Activated T-cell treated with anti-CD3 and anti-CD28 coated beads, Interleukin-2, amount 50 U/mL, for 4 hours (primary cell): ENCODE measurements around the gene AUTS2. TPM values are rescaled to one million over a fixed set of nuclear protein-coding genes. Genes with fewer than 3 reads are reported as not detected.
"Not testable (repeated sequence)": the region's sequence is repeated elsewhere in the genome, so short reads cannot be mapped to it uniquely, and the experiment has no call there.

Experiments
- ATAC-seq, 2 donors: fragments of 200-7000 bp; cut with Tn5 transposase; one replicate each; pipeline ENCODE4 v1.10.0; 2021
- DNase-seq: peaks from one replicate; pipeline ENCODE4 v3.0.0-alpha.2; 2020
- H3K27me3 Mint-ChIP-seq: one replicate; pipeline ENCODE4 v1.8.0; 2021; ENCODE audit warnings: low read depth, mixed read lengths
- H3K36me3 Mint-ChIP-seq: one replicate; pipeline ENCODE4 v1.8.0; 2022; ENCODE audit warnings: mixed read lengths; ENCODE audit not compliant: insufficient read depth
- H3K4me1 Mint-ChIP-seq: one replicate; pipeline ENCODE4 v1.8.0; 2021; ENCODE audit warnings: low read depth, mixed read lengths
- H3K4me3 Mint-ChIP-seq: one replicate; pipeline ENCODE4 v1.8.0; 2021; ENCODE audit warnings: mild to moderate bottlenecking, moderate library complexity, mixed read lengths
- H3K9me3 Mint-ChIP-seq: one replicate; pipeline ENCODE4 v1.8.0; 2021; ENCODE audit warnings: mixed read lengths
- total RNA-seq, 3 donors: library from RNA; stranded (reverse); gene quantifications; one replicate each; pipeline ENCODE4 v1.2.1, GENCODE V29; 2021

AUTS2 gene
- total RNA-seq, 3 donors from 2014 or later = 1.4 to 4.4 (median 2.8) TPM

GRCh38 chr7:70641882-70642281 is 1043.6 kb downstream of the AUTS2 start:
- no peak overlapping the region for H3K4me3 Mint-ChIP-seq
- no peaks in the 10 kb centered on the region for H3K36me3 Mint-ChIP-seq
- no peaks in the 10 kb centered on the region for H3K4me1 Mint-ChIP-seq
- H3K27me3 Mint-ChIP-seq = no peaks in the 10 kb centered on the region
- no peak for DNase-seq
- no peak for ATAC-seq
- H3K9me3 Mint-ChIP-seq = no peaks in the 10 kb centered on the region

GRCh38 chr7:70645279-70645678 is 1047.0 kb downstream of the AUTS2 start:
- H3K27me3 Mint-ChIP-seq = no peaks in the 10 kb centered on the region
- H3K36me3 Mint-ChIP-seq = no peaks in the 10 kb centered on the region
- DNase-seq (no peak), ATAC-seq (no peak)
- peaks cover 15% of the 10 kb centered on the region for H3K4me1 Mint-ChIP-seq
- H3K4me3 Mint-ChIP-seq = no peak overlapping the region
- H3K9me3 Mint-ChIP-seq = peaks cover under 1% of the 10 kb centered on the region

- H3K9me3 Mint-ChIP-seq = peaks cover 5% of the 10 kb centered on the region
Measured at GRCh38 chr7:70645876-70646351, 1047.6 kb downstream of the AUTS2 start.

GRCh38 chr7:70646536-70647248 is 1048.4 kb downstream of the AUTS2 start:
- H3K4me3 Mint-ChIP-seq = no peak overlapping the region
- H3K4me1 Mint-ChIP-seq = peaks cover 15% of the 10 kb centered on the region
- H3K36me3 Mint-ChIP-seq = peaks cover 4% of the 10 kb centered on the region
- no peak for DNase-seq
- H3K27me3 Mint-ChIP-seq = peaks cover 2% of the 10 kb centered on the region
- no peak for ATAC-seq
- H3K9me3 Mint-ChIP-seq = peaks cover 5% of the 10 kb centered on the region

More at GRCh38 chr7:70645876-70646351, 1047.6 kb downstream of the AUTS2 start:
- Mint-ChIP-seq H3K36me3 (peaks cover 4% of the 10 kb centered on the region), H3K4me1 (peaks cover 15% of the 10 kb centered on the region), H3K4me3 (no peak overlapping the region), H3K27me3 (peaks cover 2% of the 10 kb centered on the region)
- no peak for ATAC-seq
- no peak for DNase-seq

GRCh38 chr7:70647801-70648498 is 1049.7 kb downstream of the AUTS2 start:
- DNase-seq (peak; percentile 70), ATAC-seq (peak; percentile 95 to 96)
- H3K4me1 Mint-ChIP-seq = peaks cover 15% of the 10 kb centered on the region
- H3K27me3 Mint-ChIP-seq = peaks cover 2% of the 10 kb centered on the region
- H3K4me3 Mint-ChIP-seq = peak overlapping the region; percentile 6
- H3K9me3 Mint-ChIP-seq = peaks cover 5% of the 10 kb centered on the region
- H3K36me3 Mint-ChIP-seq = peaks cover 4% of the 10 kb centered on the region

- H3K9me3 Mint-ChIP-seq, H3K36me3 Mint-ChIP-seq, ATAC-seq, DNase-seq, H3K27me3 Mint-ChIP-seq: not testable (repeated sequence)
- peak overlapping the region; percentile 6 for H3K4me3 Mint-ChIP-seq
- H3K4me1 Mint-ChIP-seq = peaks cover 15% of the 10 kb centered on the region
Measured at GRCh38 chr7:70648499-70648861, 1050.2 kb downstream of the AUTS2 start.

GRCh38 chr7:70649323-70649722 is 1051.0 kb downstream of the AUTS2 start:
- DNase-seq (no peak), ATAC-seq (no peak)
- Mint-ChIP-seq H3K4me3 (no peak overlapping the region), H3K36me3 (peaks cover 4% of the 10 kb centered on the region), H3K9me3 (peaks cover 5% of the 10 kb centered on the region), H3K27me3 (peaks cover 2% of the 10 kb centered on the region), H3K4me1 (peaks cover 15% of the 10 kb centered on the region)

GRCh38 chr7:70654146-70654545 is 1055.9 kb downstream of the AUTS2 start:
- Mint-ChIP-seq H3K27me3 (peaks cover 2% of the 10 kb centered on the region), H3K4me3 (no peak overlapping the region), H3K9me3 (peaks cover 5% of the 10 kb centered on the region), H3K4me1 (peaks cover 2% of the 10 kb centered on the region), H3K36me3 (peaks cover 4% of the 10 kb centered on the region)
- ATAC-seq = no peak
- DNase-seq = no peak

GRCh38 chr7:70654979-70655378 is 1056.7 kb downstream of the AUTS2 start:
- DNase-seq = no peak
- Mint-ChIP-seq H3K36me3 (peaks cover 4% of the 10 kb centered on the region), H3K4me1 (peaks cover 7% of the 10 kb centered on the region), H3K4me3 (no peak overlapping the region), H3K9me3 (peaks cover 5% of the 10 kb centered on the region), H3K27me3 (peaks cover 2% of the 10 kb centered on the region)
- ATAC-seq = no peak

- H3K9me3 Mint-ChIP-seq = peaks cover under 1% of the 10 kb centered on the region
- H3K36me3 Mint-ChIP-seq = peaks cover under 1% of the 10 kb centered on the region
- DNase-seq = no peak
- peaks cover 13% of the 10 kb centered on the region for H3K4me1 Mint-ChIP-seq
- H3K4me3 Mint-ChIP-seq = no peak overlapping the region
- H3K27me3 Mint-ChIP-seq = peaks cover under 1% of the 10 kb centered on the region
- ATAC-seq = no peak
Measured at GRCh38 chr7:70655694-70656093, 1057.4 kb downstream of the AUTS2 start.

- ATAC-seq = no peak
- H3K9me3 Mint-ChIP-seq = no peaks in the 10 kb centered on the region
- no peak overlapping the region for H3K4me3 Mint-ChIP-seq
- no peaks in the 10 kb centered on the region for H3K27me3 Mint-ChIP-seq
- DNase-seq = no peak
- H3K4me1 Mint-ChIP-seq = peaks cover 20% of the 10 kb centered on the region
- H3K36me3 Mint-ChIP-seq = no peaks in the 10 kb centered on the region
Measured at GRCh38 chr7:70657571-70657970, 1059.3 kb downstream of the AUTS2 start.

- H3K4me1 Mint-ChIP-seq = peaks cover 20% of the 10 kb centered on the region
- H3K4me3 Mint-ChIP-seq = no peak overlapping the region
- H3K9me3 Mint-ChIP-seq = no peaks in the 10 kb centered on the region
- ATAC-seq (no peak), DNase-seq (no peak)
- H3K27me3 Mint-ChIP-seq = no peaks in the 10 kb centered on the region
- H3K36me3 Mint-ChIP-seq = no peaks in the 10 kb centered on the region
Measured at GRCh38 chr7:70657989-70658632, 1059.8 kb downstream of the AUTS2 start.

- ATAC-seq (peak in 1 of 2 donors; percentile 38), DNase-seq (no peak)
- Mint-ChIP-seq H3K9me3 (no peaks in the 10 kb centered on the region), H3K27me3 (no peaks in the 10 kb centered on the region), H3K4me1 (peaks cover 20% of the 10 kb centered on the region), H3K4me3 (no peak overlapping the region), H3K36me3 (no peaks in the 10 kb centered on the region)
Measured at GRCh38 chr7:70659263-70659662, 1061.0 kb downstream of the AUTS2 start.

- Mint-ChIP-seq H3K4me3 (no peak overlapping the region), H3K36me3 (no peaks in the 10 kb centered on the region), H3K9me3 (no peaks in the 10 kb centered on the region), H3K4me1 (peaks cover 20% of the 10 kb centered on the region), H3K27me3 (no peaks in the 10 kb centered on the region)
- no peak for DNase-seq
- peak; percentile 51 to 54 for ATAC-seq
Measured at GRCh38 chr7:70660154-70660818, 1062.0 kb downstream of the AUTS2 start.
